Motor neuron (in vitro differentiated cells): Measurements from ENCODE around the gene DGUOK. TPM values are rescaled to one million over a fixed set of nuclear protein-coding genes. Genes with fewer than 3 reads are reported as not detected.
"Not testable (repeated sequence)": the region's sequence is repeated elsewhere in the genome, so short reads cannot be mapped to it uniquely, and the experiment has no call there.

Experiments
- ATAC-seq, 8 experiments: fragments of 200-7000 bp; cut with Tn5 transposase; replicated peaks in 6 of 8; 2 replicates each; pipeline ENCODE4 v1.8.0; 2021; ENCODE audit warnings: mild to moderate bottlenecking in 8 of 8, moderate library complexity in 8 of 8
- H3K27ac ChIP-seq, 2 donors: fragments of 250-450 bp; sonication (Bioruptor Pico); 2 replicates each; pipeline ENCODE4 v1.9.0; 2021; ENCODE audit warnings: antibody characterized with exemption in 2 of 2, mild to moderate bottlenecking in 2 of 2, moderate library complexity in 1 of 2
- H3K4me1 ChIP-seq, 2 donors: fragments of 250-450 bp; sonication (Bioruptor Pico); replicated peaks in 1 of 2; 2 replicates each; pipeline ENCODE4 v1.6.1; 2021; ENCODE audit warnings: antibody characterized with exemption in 2 of 2, mild to moderate bottlenecking in 2 of 2, moderate library complexity in 1 of 2
- H3K4me3 ChIP-seq, 5 donors: fragments of 250-450 bp; sonication (Bioruptor Pico); 2 replicates each; pipeline ENCODE4 v1.9.0; 2021; ENCODE audit warnings: antibody characterized with exemption in 5 of 5, mild to moderate bottlenecking in 5 of 5, moderate library complexity in 4 of 5
- WGBS, 10 experiments: fragments of 450-650 bp; shearing (Covaris generic); methylation state at CpG; one replicate each; pipeline ENCODE4 v1.0.0; 2022; 5-methylcytosine and 5-hydroxymethylcytosine counted together
- in situ Hi-C, 9 experiments: fragments of 400-800 bp; cut with MboI; loops; one replicate each; pipeline ENCODE4 v1.15.0; 2021; ENCODE audit warnings: low sequenced_read_pairs in 9 of 9, low pct_unique_long_range_greater_than_20kb in 2 of 9; ENCODE audit not compliant: unreplicated experiment in 9 of 9
- total RNA-seq, 8 experiments: library from RNA; unstranded; fragments of 300-600 nt; gene quantifications; 2 replicates each; pipeline versions ENCODE4 v1.2.3 to v1.2.4, GENCODE V29; 2022

DGUOK gene
- 100 to 1,000 TPM in 5 of 8 experiments, 10 to 100 TPM in 3; 73.0 to 130 (median 109) TPM for total RNA-seq

DNA sequence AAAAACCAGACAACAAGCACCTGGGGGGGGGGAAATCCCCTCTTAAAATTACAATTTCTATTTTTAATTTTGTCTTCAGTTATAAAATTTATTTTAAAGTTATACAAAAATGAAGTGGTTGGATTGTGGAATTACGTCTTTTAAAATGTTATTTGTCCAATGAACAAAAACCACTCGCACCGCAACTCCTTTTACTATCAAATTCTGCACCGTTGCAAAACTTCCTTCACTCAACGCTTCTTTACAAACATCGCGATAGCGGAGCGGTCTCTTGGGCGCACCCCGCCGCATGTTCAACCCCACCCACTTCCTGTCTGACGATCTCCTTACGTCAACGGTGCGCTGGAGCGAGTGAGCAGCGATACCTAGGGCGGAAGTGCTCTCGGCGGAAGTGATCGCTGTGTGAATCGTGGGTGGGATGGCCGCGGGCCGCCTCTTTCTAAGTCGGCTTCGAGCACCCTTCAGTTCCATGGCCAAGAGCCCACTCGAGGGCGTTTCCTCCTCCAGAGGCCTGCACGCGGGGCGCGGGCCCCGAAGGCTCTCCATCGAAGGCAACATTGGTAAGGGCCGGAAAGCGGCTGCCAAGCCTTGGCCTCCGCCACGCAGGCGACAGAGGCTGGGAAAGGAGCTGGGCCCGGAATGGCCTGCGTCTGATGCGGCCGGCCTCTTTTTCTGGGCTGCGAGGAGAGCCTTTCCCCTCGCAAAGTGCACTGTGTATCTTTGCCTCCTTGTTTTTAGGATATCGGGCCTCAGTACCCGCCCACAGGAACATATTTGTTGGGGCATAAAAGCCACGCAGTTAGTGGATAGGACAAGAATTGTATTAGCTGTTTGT, at the start of gene DGUOK:
DGUOK (plus strand) TSS at position 388 of the 835 bp plus-strand sequence; CDS start at position 419, 31 bp downstream.
- Histone ChIP-seq H3K4me1 (peaks cover 18 to 25% of the 10 kb centered on the region in 2 donors), H3K27ac (peak within 1 kb of the TSS; percentile 88 to 97), H3K4me3 (peak within 1 kb of the TSS; percentile 63 to 100 (median 85))
- in situ Hi-C loops = no loop called here
- ATAC-seq = peak; percentile 98 to 100 (median 100)
- 0 to 1% (median 0%) methylated on average over 2 to 24 of the region's 50 CpGs for WGBS, 10 experiments

- ATAC-seq = no peak
- in situ Hi-C loops = no loop called here
- H3K4me1 ChIP-seq = no peaks in the 10 kb centered on the region
- H3K4me3 ChIP-seq = no peak overlapping the region
- 17 to 84% (median 61%) methylated on average over 4 to 9 of the region's 9 CpGs for WGBS, 10 experiments
- H3K27ac ChIP-seq = no peak overlapping the region
Measured at GRCh38 chr2:73877071-73877802, 49.4 kb upstream of the DGUOK start.

DNA sequence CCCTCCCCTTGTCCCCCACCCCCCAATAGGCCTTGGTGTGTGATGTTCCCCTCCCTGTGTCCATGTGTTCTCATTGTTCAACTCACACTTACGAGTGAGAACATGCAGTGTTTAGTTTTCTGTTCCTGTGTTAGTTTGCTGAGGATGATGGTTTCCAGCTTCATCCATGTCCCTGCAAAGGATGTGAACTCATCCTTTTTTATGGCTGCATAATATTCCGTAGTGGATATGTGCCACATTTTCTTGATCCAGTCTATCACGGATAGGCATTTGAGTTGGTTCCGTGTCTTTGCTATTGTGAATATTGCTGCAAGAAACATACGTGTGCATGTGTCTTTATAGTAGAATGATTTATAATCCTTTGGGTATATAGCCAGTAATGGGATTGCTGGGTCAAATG, 48.7 kb upstream of the DGUOK start:
- H3K27ac ChIP-seq, in situ Hi-C loops, H3K4me1 ChIP-seq, ATAC-seq, H3K4me3 ChIP-seq: not testable (repeated sequence)
- WGBS, 10 experiments = 69 to 100% (median 100%) methylated on average over 1 to 5 of the region's 5 CpGs

GRCh38 chr2:73885406-73885805, 41.3 kb upstream of the DGUOK start:
- Histone ChIP-seq H3K4me1 (no peaks in the 10 kb centered on the region), H3K4me3 (no peak overlapping the region), H3K27ac (no peak overlapping the region)
- in situ Hi-C loops = no loop called here
- no peak for ATAC-seq
- WGBS, 10 experiments = 0 to 58% (median 47%) methylated on average over 1 to 2 of the region's 2 CpGs; no CpG with 5 or more reads in 1 of the 10 experiments

GRCh38 chr2:73886357-73886756, 40.3 kb upstream of the DGUOK start:
- Histone ChIP-seq H3K4me3 (no peak overlapping the region), H3K4me1 (no peaks in the 10 kb centered on the region), H3K27ac (no peak overlapping the region)
- 50 to 100% (median 83%) methylated on average over 1 to 4 of the region's 4 CpGs; no CpG with 5 or more reads in 1 of the 10 experiments for WGBS, 10 experiments
- ATAC-seq = no peak
- in situ Hi-C loops = no loop called here

DNA sequence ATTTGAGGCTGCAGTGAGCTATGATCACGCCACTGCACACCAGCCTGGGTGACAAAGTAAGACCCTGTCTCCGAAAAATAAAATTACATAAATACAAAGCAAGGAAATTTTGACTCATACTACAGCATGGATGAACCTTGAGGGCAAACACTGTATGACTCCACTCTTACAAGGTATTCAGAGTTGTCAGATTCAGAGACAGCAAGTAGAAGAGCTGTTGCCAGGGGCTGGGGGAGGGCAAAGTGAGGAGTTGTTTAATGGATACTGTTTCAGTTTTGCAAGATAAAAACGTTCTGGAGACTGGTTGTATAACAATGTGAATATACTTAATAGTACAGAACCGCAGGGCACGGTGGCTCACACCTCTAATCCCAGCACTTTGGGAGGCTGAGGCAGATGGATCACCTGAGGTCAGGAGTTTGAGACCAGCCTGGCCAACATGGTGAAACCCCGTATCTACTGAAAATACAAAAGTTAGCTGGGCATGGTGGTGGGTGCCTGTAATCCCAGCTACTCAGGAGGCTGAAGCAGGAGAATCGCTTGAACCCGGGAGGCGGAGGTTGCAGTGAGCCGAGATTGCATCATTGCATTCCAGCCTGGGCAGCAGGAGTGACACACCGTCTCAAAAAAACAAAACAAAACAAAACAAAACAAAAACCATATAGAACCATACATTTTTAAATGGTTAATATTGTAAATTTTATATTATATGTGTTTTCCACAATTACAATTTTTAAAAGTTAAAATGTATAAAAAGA, 38.9 kb upstream of the DGUOK start:
- ATAC-seq, H3K27ac ChIP-seq, H3K4me3 ChIP-seq, in situ Hi-C loops, H3K4me1 ChIP-seq: not testable (repeated sequence)
- WGBS, 10 experiments = 55 to 89% (median 77%) methylated on average over 2 to 10 of the region's 11 CpGs; no CpG with 5 or more reads in 2 of the 10 experiments

GRCh38 chr2:73888388-73888787, 38.3 kb upstream of the DGUOK start:
- ATAC-seq = no peak
- in situ Hi-C loops = no loop called here
- WGBS, 10 experiments = 28 to 100% (median 75%) methylated on average over 1 to 2 of the region's 2 CpGs

GRCh38 chr2:73889206-73889605, 37.5 kb upstream of the DGUOK start:
- Histone ChIP-seq H3K4me1 (no peaks in the 10 kb centered on the region), H3K27ac (no peak overlapping the region), H3K4me3 (no peak overlapping the region)
- in situ Hi-C loops = no loop called here
- 16 to 87% (median 77%) methylated on average over 2 to 5 of the region's 5 CpGs; no CpG with 5 or more reads in 1 of the 10 experiments for WGBS, 10 experiments
- ATAC-seq = no peak

More at GRCh38 chr2:73888388-73888787, 38.3 kb upstream of the DGUOK start:
- no peak overlapping the region for H3K27ac ChIP-seq
- no peaks in the 10 kb centered on the region for H3K4me1 ChIP-seq
- no peak overlapping the region for H3K4me3 ChIP-seq

- ATAC-seq = no peak
- in situ Hi-C loops = no loop called here
- H3K27ac ChIP-seq = no peak overlapping the region
- no peak overlapping the region for H3K4me3 ChIP-seq
- WGBS, 10 experiments = 57 to 90% (median 81%) methylated on average over 1 to 9 of the region's 9 CpGs; no CpG with 5 or more reads in 1 of the 10 experiments
- H3K4me1 ChIP-seq = no peaks in the 10 kb centered on the region
Measured at GRCh38 chr2:73890301-73891092, 36.2 kb upstream of the DGUOK start.

- no peak overlapping the region for H3K27ac ChIP-seq
- no peak for ATAC-seq
- WGBS, 10 experiments = 50 to 100% (median 82%) methylated on average over 1 to 3 of the region's 5 CpGs; no CpG with 5 or more reads in 4 of the 10 experiments
Measured at GRCh38 chr2:73891276-73891901, 35.3 kb upstream of the DGUOK start.

GRCh38 chr2:73892631-73893329, 33.9 kb upstream of the DGUOK start, which contains the start of gene ACTG2:
Gene ACTG2 (plus strand): TSS chr2:73893008. CDS start chr2:73901312, 8,304 bp downstream.
- ATAC-seq = peak in 4 of 8 experiments; percentile 22 to 88 (median 86)
- no peak within 1 kb of the TSS for H3K27ac ChIP-seq
- 20 to 70% (median 42%) methylated on average over 2 to 7 of the region's 15 CpGs; no CpG with 5 or more reads in 4 of the 10 experiments for WGBS, 10 experiments

More at GRCh38 chr2:73891276-73891901, 35.3 kb upstream of the DGUOK start:
- no peak overlapping the region for H3K4me3 ChIP-seq
- H3K4me1 ChIP-seq = no peaks in the 10 kb centered on the region
- in situ Hi-C loops = no loop called here

More at GRCh38 chr2:73892631-73893329, 33.9 kb upstream of the DGUOK start, which contains the start of gene ACTG2:
- Histone ChIP-seq H3K4me1 (no peaks in the 10 kb centered on the region), H3K4me3 (no peak within 1 kb of the TSS)
- in situ Hi-C loops = no loop called here
